CD4-positive, alpha-beta T cell (primary cell): ENCODE results near the gene B3GALNT2. TPM values are rescaled to one million over a fixed set of nuclear protein-coding genes. Genes with fewer than 3 reads are reported as not detected.

ENCODE experiments used
- ATAC-seq: fragments of 200-7000 bp; cut with Tn5 transposase; one replicate; pipeline ENCODE4 v1.10.0; 2022; ENCODE audit warnings: mild to moderate bottlenecking; ENCODE audit not compliant: poor library complexity
- CTCF ChIA-PET: fragments of 350-600 bp; sonication (Branson Sonifier 250); formaldehyde crosslinking; loops from one replicate; lab custom pipeline; 2021; ENCODE audit warnings: antibody characterized with exemption, inconsistent platforms; lab: Charles Lee
- POLR2A ChIA-PET: fragments of 350-600 bp; sonication (Branson Sonifier 250); formaldehyde crosslinking; loops from one replicate; lab custom pipeline; 2021; ENCODE audit warnings: antibody characterized with exemption, inconsistent platforms; lab: Charles Lee
- DNase-seq, 14 experiments: peaks; one replicate each; pipeline ENCODE4 v3.0.0-alpha.2; 2013 to 2020; ENCODE audit warnings: mixed read lengths in 2 of 14
- H3K27ac ChIP-seq, 2 donors: one replicate each; pipeline versions ENCODE4 v1.5.1 to v1.7.0; 2013; ENCODE audit warnings: low read length in 2 of 2, low read depth in 1 of 2, mild to moderate bottlenecking in 1 of 2
- H3K27me3 ChIP-seq, 2 experiments: 1 replicate in 1 of 2; 2 replicates in 1 of 2; pipeline versions ENCODE4 v1.6.1 to v1.7.0; 2013; ENCODE audit warnings: low read length in 2 of 2, control low read depth in 1 of 2, mild to moderate bottlenecking in 1 of 2, moderate library complexity in 1 of 2; ENCODE audit not compliant: insufficient read depth in 2 of 2, control insufficient read depth in 1 of 2
- H3K36me3 ChIP-seq: one replicate; pipeline ENCODE4 v1.6.1; 2013; ENCODE audit warnings: low read length, control low read depth; ENCODE audit not compliant: insufficient read depth
- H3K4me1 ChIP-seq: one replicate; pipeline ENCODE4 v1.6.1; 2013; ENCODE audit warnings: low read length, control low read depth; ENCODE audit not compliant: insufficient read depth
- H3K4me3 ChIP-seq: one replicate; pipeline ENCODE4 v1.5.1; 2013; ENCODE audit warnings: mild to moderate bottlenecking, low read length, moderate library complexity
- H3K9me3 ChIP-seq, 2 experiments: 1 replicate in 1 of 2; 2 replicates in 1 of 2; pipeline versions ENCODE4 v1.6.1 to v1.7.0; 2013; ENCODE audit warnings: low read length in 2 of 2, mild to moderate bottlenecking in 2 of 2, control low read depth in 1 of 2, moderate library complexity in 1 of 2; ENCODE audit not compliant: control insufficient read depth in 1 of 2, insufficient read depth in 1 of 2
- H3K27ac Mint-ChIP-seq: one replicate; pipeline ENCODE4 v1.8.0; 2020; ENCODE audit warnings: mixed read lengths
- H3K27me3 Mint-ChIP-seq: one replicate; pipeline ENCODE4 v1.8.0; 2021; ENCODE audit warnings: mixed read lengths
- H3K36me3 Mint-ChIP-seq: one replicate; pipeline ENCODE4 v1.8.0; 2021; ENCODE audit warnings: low read depth, mixed read lengths
- H3K4me1 Mint-ChIP-seq: one replicate; pipeline ENCODE4 v1.8.0; 2021; ENCODE audit warnings: low read depth, mixed read lengths
- H3K4me3 Mint-ChIP-seq: one replicate; pipeline ENCODE4 v1.8.0; 2020; ENCODE audit warnings: mild to moderate bottlenecking, mixed read lengths
- H3K9me3 Mint-ChIP-seq: one replicate; pipeline ENCODE4 v1.8.0; 2020; ENCODE audit warnings: mixed read lengths
- intact Hi-C, 2 experiments: fragments of 100-400 bp; cut with DNase I in 1 of 2; cut with micrococcal nuclease in 1 of 2; formaldehyde crosslinking; loops; one replicate each; pipeline versions ENCODE4 v1.15.1 to v1.9.0; 2023 to 2025; cut with DNase I, micrococcal nuclease
- polyA plus RNA-seq, 2 donors: library from polyadenylated mRNA; unstranded; fragments of 120-200 nt; gene quantifications; one replicate each; pipeline ENCODE4 v1.2.1, GENCODE V29; 2013
- total RNA-seq, 174 experiments: library from RNA in 2 of 174; stranded (reverse) in 2 of 174; gene quantifications; one replicate each; pipeline ENCODE4 v1.2.3 and lab custom pipeline; 2021 to 2026
- TF ChIP-seq, protein P1 (sequence below): fragments of 200-600 bp; IDR thresholded peaks from one replicate; pipeline ENCODE4 v1.8.0; 2022; ENCODE audit warnings: antibody characterized with exemption, mild to moderate bottlenecking

Gene B3GALNT2
- total RNA-seq (1 to 10 TPM; 4.0 to 5.4 TPM), total RNA-seq (lab: John Stamatoyannopoulos, UW) (7.0 to 46.1 (median 22.9) reads per million in 172 experiments)
- 5.8 TPM for polyA plus RNA-seq (2013, experiment 1 of 2)
- polyA plus RNA-seq (2013, experiment 2 of 2) = 7.7 TPM

GRCh38 chr1:235504122-235504493 lies at the start of gene B3GALNT2:
TSS of gene B3GALNT2 (minus strand) at chr1:235504452. CDS start at chr1:235504252, 200 bp downstream.
- ATAC-seq (peak; percentile 41), DNase-seq (no peak)
- Mint-ChIP-seq H3K4me1 (peaks cover 20% of the 10 kb centered on the region), H3K36me3 (peaks cover 17% of the 10 kb centered on the region), H3K27ac (peak within 1 kb of the TSS; percentile 96), H3K4me3 (peak within 1 kb of the TSS; percentile 95), H3K9me3 (no peaks in the 10 kb centered on the region), H3K27me3 (no peaks in the 10 kb centered on the region)
- no peaks in the 10 kb centered on the region for H3K36me3 ChIP-seq
- H3K4me1 ChIP-seq = peaks cover 15% of the 10 kb centered on the region
- H3K4me3 ChIP-seq = peak within 1 kb of the TSS; percentile 79
- intact Hi-C loops = loop anchor here (5.0 to 10.0 kb wide), 6 partner anchors 177 to 1132 kb away; partner anchors contain the start of genes LYST (in 2 of the 2), ARID4B (in 1 of the 2), COA6 (in 1 of the 2) and ERO1B (in 1 of the 2)
- TF ChIP-seq, protein P1, sequence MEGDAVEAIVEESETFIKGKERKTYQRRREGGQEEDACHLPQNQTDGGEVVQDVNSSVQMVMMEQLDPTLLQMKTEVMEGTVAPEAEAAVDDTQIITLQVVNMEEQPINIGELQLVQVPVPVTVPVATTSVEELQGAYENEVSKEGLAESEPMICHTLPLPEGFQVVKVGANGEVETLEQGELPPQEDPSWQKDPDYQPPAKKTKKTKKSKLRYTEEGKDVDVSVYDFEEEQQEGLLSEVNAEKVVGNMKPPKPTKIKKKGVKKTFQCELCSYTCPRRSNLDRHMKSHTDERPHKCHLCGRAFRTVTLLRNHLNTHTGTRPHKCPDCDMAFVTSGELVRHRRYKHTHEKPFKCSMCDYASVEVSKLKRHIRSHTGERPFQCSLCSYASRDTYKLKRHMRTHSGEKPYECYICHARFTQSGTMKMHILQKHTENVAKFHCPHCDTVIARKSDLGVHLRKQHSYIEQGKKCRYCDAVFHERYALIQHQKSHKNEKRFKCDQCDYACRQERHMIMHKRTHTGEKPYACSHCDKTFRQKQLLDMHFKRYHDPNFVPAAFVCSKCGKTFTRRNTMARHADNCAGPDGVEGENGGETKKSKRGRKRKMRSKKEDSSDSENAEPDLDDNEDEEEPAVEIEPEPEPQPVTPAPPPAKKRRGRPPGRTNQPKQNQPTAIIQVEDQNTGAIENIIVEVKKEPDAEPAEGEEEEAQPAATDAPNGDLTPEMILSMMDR = no peak
- POLR2A ChIA-PET = interaction anchor here (0.6 to 2.8 kb wide), 20 partner anchors 9 to 1291 kb away, joined by 3 to 19 read pairs (median 4); partner anchors contain the start of genes ARID4B, COA6, GGPS1 and HEATR1
- CTCF ChIA-PET = interaction anchor here (0.6 to 2.7 kb wide), 22 partner anchors 9 to 1294 kb away, joined by 3 to 15 read pairs (median 3); partner anchors contain the start of genes COA6 and LYST
- no peaks in the 10 kb centered on the region for H3K27me3 ChIP-seq
- H3K27ac ChIP-seq = peak within 1 kb of the TSS; percentile 89 to 93
- no peaks in the 10 kb centered on the region for H3K9me3 ChIP-seq

- no peaks in the 10 kb centered on the region for H3K27me3 ChIP-seq
- H3K4me1 ChIP-seq = no peaks in the 10 kb centered on the region
- H3K4me3 ChIP-seq = no peak overlapping the region
- H3K9me3 ChIP-seq = no peaks in the 10 kb centered on the region
- H3K4me3 Mint-ChIP-seq = no peak overlapping the region
- POLR2A ChIA-PET = no interaction called here
- ATAC-seq = no peak
- no peaks in the 10 kb centered on the region for H3K9me3 Mint-ChIP-seq
- H3K27ac Mint-ChIP-seq = no peak overlapping the region
- TF ChIP-seq, protein P1 = no peak
- CTCF ChIA-PET = no interaction called here
- no peak overlapping the region for H3K27ac ChIP-seq
- H3K36me3 Mint-ChIP-seq = no peaks in the 10 kb centered on the region
- DNase-seq = no peak
- no peaks in the 10 kb centered on the region for H3K36me3 ChIP-seq
- no peaks in the 10 kb centered on the region for H3K27me3 Mint-ChIP-seq
- intact Hi-C loops = no loop called here
- H3K4me1 Mint-ChIP-seq = no peaks in the 10 kb centered on the region
Measured at GRCh38 chr1:235553112-235553551, 48.9 kb upstream of the B3GALNT2 start.

DNA sequence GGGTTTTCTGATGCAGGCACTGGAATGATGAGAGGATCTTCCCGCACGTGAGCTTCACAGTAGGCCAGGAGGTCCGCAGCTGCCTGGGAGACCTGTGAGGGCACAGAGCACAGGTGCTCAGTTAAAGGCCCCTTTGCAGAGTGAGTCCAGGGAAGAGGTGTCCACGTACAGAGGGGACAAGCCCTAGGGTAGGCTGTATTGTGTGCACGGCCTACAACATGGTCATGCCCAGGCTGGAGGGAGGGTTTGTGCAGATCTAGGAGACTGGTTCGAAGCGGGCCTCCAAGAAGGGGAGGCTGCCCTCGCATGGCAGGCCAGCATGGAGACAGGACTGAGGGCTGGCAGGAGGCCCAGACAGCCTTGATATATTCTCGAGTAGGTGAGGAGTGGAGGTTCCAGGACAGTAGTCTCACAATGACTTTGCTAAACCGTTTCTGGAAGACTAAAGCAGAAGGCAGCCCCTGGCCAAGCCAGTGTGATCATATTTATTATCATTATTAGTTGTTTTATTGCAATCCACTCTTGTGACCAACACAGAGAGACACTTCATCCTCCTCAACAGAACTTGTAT lies 48.0 kb upstream of the B3GALNT2 start:
- H3K4me1 ChIP-seq = no peaks in the 10 kb centered on the region
- no peaks in the 10 kb centered on the region for H3K9me3 ChIP-seq
- DNase-seq = no peak
- Mint-ChIP-seq H3K36me3 (no peaks in the 10 kb centered on the region), H3K27ac (no peak overlapping the region), H3K9me3 (no peaks in the 10 kb centered on the region), H3K27me3 (no peaks in the 10 kb centered on the region), H3K4me1 (no peaks in the 10 kb centered on the region), H3K4me3 (no peak overlapping the region)
- H3K36me3 ChIP-seq = no peaks in the 10 kb centered on the region
- no peak overlapping the region for H3K27ac ChIP-seq
- ChIA-PET POLR2A (no interaction called here), CTCF (no interaction called here)
- H3K27me3 ChIP-seq = no peaks in the 10 kb centered on the region
- intact Hi-C loops = no loop called here
- H3K4me3 ChIP-seq = no peak overlapping the region
- no peak for ATAC-seq
- TF ChIP-seq, protein P1 = no peak
